ENCODE results near the gene MIPEP. TPM values are rescaled to one million over a fixed set of nuclear protein-coding genes. Genes with fewer than 3 reads are reported as not detected.

The MIPEP gene
- total and polyA plus RNA-seq, 9 of the 15 experiments (the other 6 are each of a cell fraction or from before 2014, with no cell fraction given): 1.7 to 19.3 (median 13.1) TPM

DNA sequence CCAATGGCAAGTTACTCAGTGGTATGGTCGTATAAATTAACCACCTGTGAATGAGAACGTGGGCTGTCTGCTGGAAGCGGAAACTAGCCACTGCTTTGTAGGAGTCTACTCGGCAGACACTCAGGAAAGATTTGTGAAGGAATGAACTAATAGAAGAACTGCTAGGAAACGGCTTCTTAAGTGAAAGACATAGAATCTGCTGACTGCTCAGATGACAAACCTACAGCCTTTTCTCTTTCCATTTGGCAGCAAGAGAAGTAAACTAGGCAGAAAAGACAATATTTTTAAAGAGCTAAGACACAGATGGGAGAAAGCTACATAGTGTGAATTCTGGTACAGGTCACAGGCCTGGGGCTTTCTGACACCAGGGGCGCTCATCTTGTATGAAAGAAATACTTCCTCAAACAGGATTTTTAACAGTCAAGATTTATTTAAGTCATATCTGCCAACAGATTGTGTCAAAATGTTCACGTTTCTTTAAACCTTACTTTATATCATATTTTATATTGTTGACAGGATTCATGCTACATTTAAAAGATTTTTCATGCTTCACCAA is 78.4 kb downstream of the MIPEP start (continued):
- TF ChIP-seq, protein P1, sequence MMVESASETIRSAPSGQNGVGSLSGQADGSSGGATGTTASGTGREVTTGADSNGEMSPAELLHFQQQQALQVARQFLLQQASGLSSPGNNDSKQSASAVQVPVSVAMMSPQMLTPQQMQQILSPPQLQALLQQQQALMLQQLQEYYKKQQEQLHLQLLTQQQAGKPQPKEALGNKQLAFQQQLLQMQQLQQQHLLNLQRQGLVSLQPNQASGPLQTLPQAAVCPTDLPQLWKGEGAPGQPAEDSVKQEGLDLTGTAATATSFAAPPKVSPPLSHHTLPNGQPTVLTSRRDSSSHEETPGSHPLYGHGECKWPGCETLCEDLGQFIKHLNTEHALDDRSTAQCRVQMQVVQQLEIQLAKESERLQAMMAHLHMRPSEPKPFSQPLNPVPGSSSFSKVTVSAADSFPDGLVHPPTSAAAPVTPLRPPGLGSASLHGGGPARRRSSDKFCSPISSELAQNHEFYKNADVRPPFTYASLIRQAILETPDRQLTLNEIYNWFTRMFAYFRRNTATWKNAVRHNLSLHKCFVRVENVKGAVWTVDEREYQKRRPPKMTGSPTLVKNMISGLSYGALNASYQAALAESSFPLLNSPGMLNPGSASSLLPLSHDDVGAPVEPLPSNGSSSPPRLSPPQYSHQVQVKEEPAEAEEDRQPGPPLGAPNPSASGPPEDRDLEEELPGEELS (CRISPR knock-in tag; IDR thresholded peaks at IDR 0.05; ENCODE audit: borderline replicate concordance): no peak
- no peak for TF ChIP-seq KDM4B (IDR thresholded peaks at IDR 0.05; ENCODE audit: borderline replicate concordance in 2 of 2, low read depth in 1 of 2)

DNA sequence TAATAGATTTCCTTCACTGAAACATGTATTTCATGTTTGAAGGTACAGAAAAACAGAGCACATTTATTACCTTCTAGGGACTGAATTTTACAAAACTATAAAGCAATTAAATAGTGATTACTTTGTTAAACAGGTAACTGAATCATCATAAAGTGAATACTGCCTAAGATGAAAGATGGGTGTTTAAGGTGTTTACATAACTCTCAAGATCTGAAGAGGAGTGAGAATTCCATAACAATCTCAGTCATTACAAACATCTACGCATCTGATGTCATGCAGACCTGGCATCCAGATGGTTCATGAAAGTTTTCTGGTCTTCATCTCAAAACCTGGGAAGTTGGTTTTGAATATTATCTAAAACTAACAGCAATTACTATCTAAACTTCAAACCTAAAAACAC is 80.4 kb downstream of the MIPEP start:
- in situ Hi-C loops (cut with MboI): no loop called here
- no peak overlapping the region for H3K9ac ChIP-seq (ENCODE audit: insufficient read depth in 1 of 2, low read depth in 2 of 2, low read length in 2 of 2)
- ATAC-seq: no peak
- 100% methylated on average over 1 of the region's 1 CpG for WGBS (ENCODE audit: insufficient coverage, low coverage, missing lambda C conversion rate)
- H3K79me2 ChIP-seq (ENCODE audit: control insufficient read depth, insufficient read depth, low read length): no peaks in the 10 kb centered on the region
- no peak overlapping the region for H2AFZ ChIP-seq (ENCODE audit: low read depth, low read length)
- intact Hi-C loops (cut with micrococcal nuclease): no loop called here
- H3K27ac ChIP-seq (ENCODE audit: extremely low read depth, low read depth, low read length): no peak overlapping the region
- H3K9me1 ChIP-seq (ENCODE audit: control insufficient read depth, insufficient read depth, low read length): no peaks in the 10 kb centered on the region
- no peak overlapping the region for H3K4me2 ChIP-seq (ENCODE audit: insufficient read depth, low read length)
- H4K20me1 ChIP-seq (replicated peaks; ENCODE audit: control insufficient read depth, insufficient read depth, low read length): no peaks in the 10 kb centered on the region
- no peak for DNase-seq (ENCODE audit: extremely low read depth in 1 of 4, low spot score in 3 of 4)
- no peaks in the 10 kb centered on the region for H3K9me3 ChIP-seq (replicated peaks; ENCODE audit: control insufficient read depth, insufficient read depth, low read depth, low read length)
- CTCF ChIA-PET (ENCODE audit: low intra/inter-chr PET ratio): no interaction called here
- H3K27me3 ChIP-seq (ENCODE audit: control insufficient read depth in 2 of 2, insufficient read depth in 2 of 2, low read length in 2 of 2): no peaks in the 10 kb centered on the region
- H3K4me1 ChIP-seq (replicated peaks in 1 of 2; ENCODE audit: control insufficient read depth in 2 of 2, insufficient read depth in 2 of 2, low read length in 2 of 2): no peaks in the 10 kb centered on the region
- no peak for FAIRE-seq
- H3K4me3 ChIP-seq: no peak overlapping the region
- POLR2A ChIA-PET: no interaction called here
- H3K36me3 ChIP-seq (ENCODE audit: control insufficient read depth, insufficient read depth, low read length): no peaks in the 10 kb centered on the region
- BruUV-seq (replicated peaks): no TSS peak
- TF ChIP-seq, protein P2, sequence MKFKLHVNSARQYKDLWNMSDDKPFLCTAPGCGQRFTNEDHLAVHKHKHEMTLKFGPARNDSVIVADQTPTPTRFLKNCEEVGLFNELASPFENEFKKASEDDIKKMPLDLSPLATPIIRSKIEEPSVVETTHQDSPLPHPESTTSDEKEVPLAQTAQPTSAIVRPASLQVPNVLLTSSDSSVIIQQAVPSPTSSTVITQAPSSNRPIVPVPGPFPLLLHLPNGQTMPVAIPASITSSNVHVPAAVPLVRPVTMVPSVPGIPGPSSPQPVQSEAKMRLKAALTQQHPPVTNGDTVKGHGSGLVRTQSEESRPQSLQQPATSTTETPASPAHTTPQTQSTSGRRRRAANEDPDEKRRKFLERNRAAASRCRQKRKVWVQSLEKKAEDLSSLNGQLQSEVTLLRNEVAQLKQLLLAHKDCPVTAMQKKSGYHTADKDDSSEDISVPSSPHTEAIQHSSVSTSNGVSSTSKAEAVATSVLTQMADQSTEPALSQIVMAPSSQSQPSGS (CRISPR knock-in tag; IDR thresholded peaks at IDR 0.05): no peak
- TF ChIP-seq TAF7 (tag; IDR thresholded peaks at IDR 0.05) (no peak), ZBTB1 (CRISPR knock-in tag; IDR thresholded peaks at IDR 0.05; ENCODE audit: borderline replicate concordance, low read depth) (no peak), PTTG1 (tag; IDR thresholded peaks at IDR 0.05; ENCODE audit: low read depth) (no peak), TRIM24 (IDR thresholded peaks at IDR 0.05) (no peak)
- TF ChIP-seq, protein P3, sequence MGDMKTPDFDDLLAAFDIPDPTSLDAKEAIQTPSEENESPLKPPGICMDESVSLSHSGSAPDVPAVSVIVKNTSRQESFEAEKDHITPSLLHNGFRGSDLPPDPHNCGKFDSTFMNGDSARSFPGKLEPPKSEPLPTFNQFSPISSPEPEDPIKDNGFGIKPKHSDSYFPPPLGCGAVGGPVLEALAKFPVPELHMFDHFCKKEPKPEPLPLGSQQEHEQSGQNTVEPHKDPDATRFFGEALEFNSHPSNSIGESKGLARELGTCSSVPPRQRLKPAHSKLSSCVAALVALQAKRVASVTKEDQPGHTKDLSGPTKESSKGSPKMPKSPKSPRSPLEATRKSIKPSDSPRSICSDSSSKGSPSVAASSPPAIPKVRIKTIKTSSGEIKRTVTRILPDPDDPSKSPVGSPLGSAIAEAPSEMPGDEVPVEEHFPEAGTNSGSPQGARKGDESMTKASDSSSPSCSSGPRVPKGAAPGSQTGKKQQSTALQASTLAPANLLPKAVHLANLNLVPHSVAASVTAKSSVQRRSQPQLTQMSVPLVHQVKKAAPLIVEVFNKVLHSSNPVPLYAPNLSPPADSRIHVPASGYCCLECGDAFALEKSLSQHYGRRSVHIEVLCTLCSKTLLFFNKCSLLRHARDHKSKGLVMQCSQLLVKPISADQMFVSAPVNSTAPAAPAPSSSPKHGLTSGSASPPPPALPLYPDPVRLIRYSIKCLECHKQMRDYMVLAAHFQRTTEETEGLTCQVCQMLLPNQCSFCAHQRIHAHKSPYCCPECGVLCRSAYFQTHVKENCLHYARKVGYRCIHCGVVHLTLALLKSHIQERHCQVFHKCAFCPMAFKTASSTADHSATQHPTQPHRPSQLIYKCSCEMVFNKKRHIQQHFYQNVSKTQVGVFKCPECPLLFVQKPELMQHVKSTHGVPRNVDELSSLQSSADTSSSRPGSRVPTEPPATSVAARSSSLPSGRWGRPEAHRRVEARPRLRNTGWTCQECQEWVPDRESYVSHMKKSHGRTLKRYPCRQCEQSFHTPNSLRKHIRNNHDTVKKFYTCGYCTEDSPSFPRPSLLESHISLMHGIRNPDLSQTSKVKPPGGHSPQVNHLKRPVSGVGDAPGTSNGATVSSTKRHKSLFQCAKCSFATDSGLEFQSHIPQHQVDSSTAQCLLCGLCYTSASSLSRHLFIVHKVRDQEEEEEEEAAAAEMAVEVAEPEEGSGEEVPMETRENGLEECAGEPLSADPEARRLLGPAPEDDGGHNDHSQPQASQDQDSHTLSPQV (IDR thresholded peaks at IDR 0.05): no peak
- TF ChIP-seq, protein P4, sequence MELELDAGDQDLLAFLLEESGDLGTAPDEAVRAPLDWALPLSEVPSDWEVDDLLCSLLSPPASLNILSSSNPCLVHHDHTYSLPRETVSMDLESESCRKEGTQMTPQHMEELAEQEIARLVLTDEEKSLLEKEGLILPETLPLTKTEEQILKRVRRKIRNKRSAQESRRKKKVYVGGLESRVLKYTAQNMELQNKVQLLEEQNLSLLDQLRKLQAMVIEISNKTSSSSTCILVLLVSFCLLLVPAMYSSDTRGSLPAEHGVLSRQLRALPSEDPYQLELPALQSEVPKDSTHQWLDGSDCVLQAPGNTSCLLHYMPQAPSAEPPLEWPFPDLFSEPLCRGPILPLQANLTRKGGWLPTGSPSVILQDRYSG (tag; conservative IDR thresholded peaks at IDR 0.05; ENCODE audit: low read depth): no peak

Data from K562 (cell line).